ENCODE results near the gene TPTE.
"Not testable (repeated sequence)": the region's sequence is repeated elsewhere in the genome, so short reads cannot be mapped to it uniquely, and the experiment has no call there.

DNA sequence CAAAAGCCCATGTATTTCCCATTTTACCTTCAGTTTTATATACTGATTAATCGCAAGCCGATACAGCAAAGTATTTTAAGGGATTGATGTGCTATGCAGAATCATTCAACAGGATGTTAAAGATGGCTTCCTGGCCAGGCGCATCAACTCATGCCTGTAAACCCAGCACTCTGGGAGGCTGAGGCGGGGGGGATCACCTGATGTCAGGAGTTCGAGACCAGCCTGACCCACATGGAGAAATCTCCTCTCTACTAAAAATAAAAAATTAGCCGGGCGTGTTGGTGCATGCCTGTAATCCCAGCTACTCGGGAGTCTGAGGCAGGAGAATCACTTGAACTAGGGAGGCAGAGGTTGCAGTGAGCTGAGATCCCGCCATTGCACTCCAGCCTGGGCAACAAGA is 116.8 kb downstream of the TPTE start:
- TF ChIP-seq, protein P1, sequence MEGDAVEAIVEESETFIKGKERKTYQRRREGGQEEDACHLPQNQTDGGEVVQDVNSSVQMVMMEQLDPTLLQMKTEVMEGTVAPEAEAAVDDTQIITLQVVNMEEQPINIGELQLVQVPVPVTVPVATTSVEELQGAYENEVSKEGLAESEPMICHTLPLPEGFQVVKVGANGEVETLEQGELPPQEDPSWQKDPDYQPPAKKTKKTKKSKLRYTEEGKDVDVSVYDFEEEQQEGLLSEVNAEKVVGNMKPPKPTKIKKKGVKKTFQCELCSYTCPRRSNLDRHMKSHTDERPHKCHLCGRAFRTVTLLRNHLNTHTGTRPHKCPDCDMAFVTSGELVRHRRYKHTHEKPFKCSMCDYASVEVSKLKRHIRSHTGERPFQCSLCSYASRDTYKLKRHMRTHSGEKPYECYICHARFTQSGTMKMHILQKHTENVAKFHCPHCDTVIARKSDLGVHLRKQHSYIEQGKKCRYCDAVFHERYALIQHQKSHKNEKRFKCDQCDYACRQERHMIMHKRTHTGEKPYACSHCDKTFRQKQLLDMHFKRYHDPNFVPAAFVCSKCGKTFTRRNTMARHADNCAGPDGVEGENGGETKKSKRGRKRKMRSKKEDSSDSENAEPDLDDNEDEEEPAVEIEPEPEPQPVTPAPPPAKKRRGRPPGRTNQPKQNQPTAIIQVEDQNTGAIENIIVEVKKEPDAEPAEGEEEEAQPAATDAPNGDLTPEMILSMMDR (IDR thresholded peaks at IDR 0.05): not testable (repeated sequence)
- TF ChIP-seq POLR2A (IDR thresholded peaks at IDR 0.05): not testable (repeated sequence)

Data from testis (tissue), 2 donors.